Testis (tissue), 2 donors: ENCODE results near the gene ARID5B.

Experiments
- POLR2A ChIP-seq: fragments of 450-650 bp; IDR thresholded peaks from one replicate; pipeline ENCODE4 v1.6.1; 2017; ENCODE audit warnings: antibody characterized with exemption, mild to moderate bottlenecking, moderate library complexity
- TF ChIP-seq, protein P1 (sequence below), 3 experiments: fragments of 450-650 bp in 2 of 3; fragments of 200-600 bp in 1 of 3; sonication (generic) in 1 of 3; IDR thresholded peaks; one replicate each; pipeline ENCODE4 v1.5.1; 2016 to 2019; ENCODE audit warnings: antibody characterized with exemption in 3 of 3, mild to moderate bottlenecking in 2 of 3, moderate library complexity in 1 of 3

DNA sequence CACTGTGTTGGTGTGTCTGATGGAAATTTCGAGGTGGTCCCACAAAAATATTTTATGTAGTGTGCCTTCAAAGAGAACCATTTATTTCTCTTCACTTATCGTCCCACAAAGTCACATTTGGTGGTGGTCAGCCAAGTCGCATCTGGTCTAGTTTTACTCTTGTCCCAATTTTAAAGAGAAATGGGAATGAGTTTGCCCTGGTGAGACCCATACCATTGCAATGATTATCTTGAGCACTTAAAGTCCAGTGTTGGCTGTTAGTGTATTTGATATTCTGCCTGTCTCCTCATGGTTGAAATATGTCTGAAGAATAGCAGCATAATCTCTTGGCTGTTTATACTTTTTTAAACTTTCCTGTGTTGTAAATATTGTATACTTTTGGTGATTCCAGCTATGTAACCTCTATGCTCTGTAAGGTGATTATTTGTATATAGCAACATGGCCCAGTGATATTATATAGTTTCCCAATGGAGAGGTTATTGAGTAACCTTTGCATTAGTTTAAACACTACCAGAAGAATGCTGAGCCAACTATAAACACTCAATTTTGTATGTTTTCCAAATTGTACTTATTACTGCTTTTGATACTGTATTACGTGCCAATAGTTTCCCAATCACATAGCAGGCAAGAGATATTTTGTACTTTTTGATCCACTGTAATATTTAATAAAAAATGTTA lies 194.9 kb downstream of the ARID5B start:
- TF ChIP-seq, protein P1, sequence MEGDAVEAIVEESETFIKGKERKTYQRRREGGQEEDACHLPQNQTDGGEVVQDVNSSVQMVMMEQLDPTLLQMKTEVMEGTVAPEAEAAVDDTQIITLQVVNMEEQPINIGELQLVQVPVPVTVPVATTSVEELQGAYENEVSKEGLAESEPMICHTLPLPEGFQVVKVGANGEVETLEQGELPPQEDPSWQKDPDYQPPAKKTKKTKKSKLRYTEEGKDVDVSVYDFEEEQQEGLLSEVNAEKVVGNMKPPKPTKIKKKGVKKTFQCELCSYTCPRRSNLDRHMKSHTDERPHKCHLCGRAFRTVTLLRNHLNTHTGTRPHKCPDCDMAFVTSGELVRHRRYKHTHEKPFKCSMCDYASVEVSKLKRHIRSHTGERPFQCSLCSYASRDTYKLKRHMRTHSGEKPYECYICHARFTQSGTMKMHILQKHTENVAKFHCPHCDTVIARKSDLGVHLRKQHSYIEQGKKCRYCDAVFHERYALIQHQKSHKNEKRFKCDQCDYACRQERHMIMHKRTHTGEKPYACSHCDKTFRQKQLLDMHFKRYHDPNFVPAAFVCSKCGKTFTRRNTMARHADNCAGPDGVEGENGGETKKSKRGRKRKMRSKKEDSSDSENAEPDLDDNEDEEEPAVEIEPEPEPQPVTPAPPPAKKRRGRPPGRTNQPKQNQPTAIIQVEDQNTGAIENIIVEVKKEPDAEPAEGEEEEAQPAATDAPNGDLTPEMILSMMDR (IDR thresholded peaks at IDR 0.05) = no peak
- no peak for TF ChIP-seq POLR2A
